SK-N-SH (cell line): ENCODE measurements around the gene GGCX. TPM values are rescaled to one million over a fixed set of nuclear protein-coding genes. Genes with fewer than 3 reads are reported as not detected.

Experiments
- CTCF ChIP-seq: fragments of 200-600 bp; sonication (generic); IDR thresholded peaks from 2 replicates; pipeline ENCODE4 v1.6.1; 2017; ENCODE audit warnings: antibody characterized with exemption, mild to moderate bottlenecking, moderate library complexity
- EP300 ChIP-seq, 2 experiments: IDR thresholded peaks; 2 replicates each; pipeline versions ENCODE4 v1.4.0 to v1.6.1; 2012; ENCODE audit warnings: borderline replicate concordance in 1 of 2, low read depth in 1 of 2, low read length in 1 of 2
- EZH2phosphoT487 ChIP-seq: fragments of 200-600 bp; sonication (generic); IDR thresholded peaks from 2 replicates; pipeline ENCODE4 v1.6.1; 2017; ENCODE audit warnings: low read depth, mixed run types, mild to moderate bottlenecking, antibody characterized with exemption, moderate library complexity, borderline replicate concordance
- GABPA ChIP-seq: IDR thresholded peaks from 2 replicates; pipeline ENCODE4 v1.4.0; 2012; ENCODE audit warnings: low read depth, mild to moderate bottlenecking
- GATA2 ChIP-seq: sonication (generic); formaldehyde crosslinking; IDR thresholded peaks from 2 replicates; pipeline ENCODE4 v1.5.0; 2020; ENCODE audit warnings: mild to moderate bottlenecking, missing genetic modification reagents
- IRF3 ChIP-seq: fragments of 150-350 bp; IDR thresholded peaks from 2 replicates; pipeline ENCODE4 v1.6.1; 2016; ENCODE audit warnings: mild to moderate bottlenecking, low read depth, low read length
- JUND ChIP-seq: IDR thresholded peaks from 2 replicates; pipeline ENCODE4 v1.4.0; 2012
- MEF2A ChIP-seq: IDR thresholded peaks from 2 replicates; pipeline ENCODE4 v1.4.0; 2012; ENCODE audit warnings: low read depth, borderline replicate concordance
- MXI1 ChIP-seq: IDR thresholded peaks from 2 replicates; pipeline ENCODE4 v1.6.1; 2012; ENCODE audit warnings: mild to moderate bottlenecking, low read depth, low read length, improper control_type of control experiment
- NFIC ChIP-seq: IDR thresholded peaks from 2 replicates; pipeline ENCODE4 v1.4.0; 2012; ENCODE audit warnings: borderline replicate concordance
- PBX3 ChIP-seq: IDR thresholded peaks from 2 replicates; pipeline ENCODE4; 2012
- POLR2AphosphoS5 ChIP-seq: IDR thresholded peaks from 2 replicates; pipeline ENCODE4 v1.6.1; 2012; ENCODE audit warnings: low read depth, low read length
- SMC3 ChIP-seq: IDR thresholded peaks from 2 replicates; pipeline ENCODE4 v1.6.1; 2012; ENCODE audit warnings: low read depth, low read length, improper control_type of control experiment
- TCF12 ChIP-seq: IDR thresholded peaks from 2 replicates; pipeline ENCODE4 v1.4.0; 2012
- TEAD4 ChIP-seq: IDR thresholded peaks from 2 replicates; pipeline ENCODE4 v1.4.0; 2012; ENCODE audit warnings: mild to moderate bottlenecking, borderline replicate concordance; ENCODE audit not compliant: insufficient read depth
- YY1 ChIP-seq: IDR thresholded peaks from 2 replicates; pipeline ENCODE4 v1.4.0; 2012; ENCODE audit warnings: low read depth, mild to moderate bottlenecking
- polyA plus RNA-seq, 3 experiments: library from polyadenylated mRNA; depleted of rRNA; stranded (reverse); fragments of >200 nt; gene quantifications; 2 replicates each; pipeline ENCODE4 v1.2.3, GENCODE V29; 2012
- TF ChIP-seq, protein P1 (sequence below): IDR thresholded peaks from 2 replicates; pipeline ENCODE4 v1.4.0; 2012; ENCODE audit warnings: low read depth, borderline replicate concordance
- TF ChIP-seq, protein P2 (sequence below): IDR thresholded peaks from 2 replicates; pipeline ENCODE4 v1.4.0; 2012; ENCODE audit warnings: low read depth, borderline replicate concordance

GGCX gene
- polyA plus RNA-seq, 1 of the 3 experiments (the other 2 are of a cell fraction): 34.5 TPM

GRCh38 chr2:85524336-85524908 lies 36.9 kb downstream of the GGCX start (continued):
- no peak for TF ChIP-seq EZH2phosphoT487
- TF ChIP-seq, protein P1, sequence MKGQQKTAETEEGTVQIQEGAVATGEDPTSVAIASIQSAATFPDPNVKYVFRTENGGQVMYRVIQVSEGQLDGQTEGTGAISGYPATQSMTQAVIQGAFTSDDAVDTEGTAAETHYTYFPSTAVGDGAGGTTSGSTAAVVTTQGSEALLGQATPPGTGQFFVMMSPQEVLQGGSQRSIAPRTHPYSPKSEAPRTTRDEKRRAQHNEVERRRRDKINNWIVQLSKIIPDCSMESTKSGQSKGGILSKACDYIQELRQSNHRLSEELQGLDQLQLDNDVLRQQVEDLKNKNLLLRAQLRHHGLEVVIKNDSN: no peak
- TF ChIP-seq YY1: no peak
- peak; percentile 93 for TF ChIP-seq GATA2 (CRISPR knock-in tag)
- no peak for TF ChIP-seq MEF2A
- no peak for TF ChIP-seq POLR2AphosphoS5
- no peak for TF ChIP-seq GABPA
- no peak for TF ChIP-seq TEAD4
- TF ChIP-seq JUND: no peak
- peak in 1 of 2 experiments; percentile 82; a peak in 2 of 4 replicates for TF ChIP-seq EP300 (IDR thresholded peaks at IDR 0.05; ENCODE audit: borderline replicate concordance in 1 of 2, low read depth in 1 of 2, low read length in 1 of 2)
- no peak for TF ChIP-seq NFIC
- peak; percentile 20; the same call in 1 of the 2 replicates for TF ChIP-seq SMC3
- TF ChIP-seq PBX3: no peak
- TF ChIP-seq IRF3: no peak
- TF ChIP-seq MXI1: peak; percentile 62; the same call in 1 of the 2 replicates
- TF ChIP-seq, protein P2, sequence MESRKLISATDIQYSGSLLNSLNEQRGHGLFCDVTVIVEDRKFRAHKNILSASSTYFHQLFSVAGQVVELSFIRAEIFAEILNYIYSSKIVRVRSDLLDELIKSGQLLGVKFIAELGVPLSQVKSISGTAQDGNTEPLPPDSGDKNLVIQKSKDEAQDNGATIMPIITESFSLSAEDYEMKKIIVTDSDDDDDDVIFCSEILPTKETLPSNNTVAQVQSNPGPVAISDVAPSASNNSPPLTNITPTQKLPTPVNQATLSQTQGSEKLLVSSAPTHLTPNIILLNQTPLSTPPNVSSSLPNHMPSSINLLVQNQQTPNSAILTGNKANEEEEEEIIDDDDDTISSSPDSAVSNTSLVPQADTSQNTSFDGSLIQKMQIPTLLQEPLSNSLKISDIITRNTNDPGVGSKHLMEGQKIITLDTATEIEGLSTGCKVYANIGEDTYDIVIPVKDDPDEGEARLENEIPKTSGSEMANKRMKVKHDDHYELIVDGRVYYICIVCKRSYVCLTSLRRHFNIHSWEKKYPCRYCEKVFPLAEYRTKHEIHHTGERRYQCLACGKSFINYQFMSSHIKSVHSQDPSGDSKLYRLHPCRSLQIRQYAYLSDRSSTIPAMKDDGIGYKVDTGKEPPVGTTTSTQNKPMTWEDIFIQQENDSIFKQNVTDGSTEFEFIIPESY: no peak
- TF ChIP-seq CTCF: no peak
- peak; percentile 16; the same call in 1 of the 2 replicates for TF ChIP-seq TCF12
